HG03457 (cell line): ENCODE results near the gene CHML.

ENCODE experiments used
- ATAC-seq: cut with Tn5 transposase; IDR thresholded peaks from one replicate; pipeline ENCODE4 v1.9.1; 2021; ENCODE audit warnings: moderate number of reproducible peaks; ENCODE audit not compliant: unreplicated experiment

The CHML gene

GRCh38 chr1:241591736-241592135, 48.4 kb downstream of the CHML start:
- no peak for ATAC-seq

- no peak for ATAC-seq
Measured at GRCh38 chr1:241591317-241591716, 48.9 kb downstream of the CHML start.

- ATAC-seq: no peak
Measured at GRCh38 chr1:241590719-241591118, 49.5 kb downstream of the CHML start.
